M059J (cell line): ENCODE results near the gene TINCR. TPM values are rescaled to one million over a fixed set of nuclear protein-coding genes. Genes with fewer than 3 reads are reported as not detected.

Experiments
- DNase-seq: peaks from one replicate; pipeline ENCODE4 v3.0.0-alpha.2; 2012; ENCODE audit warnings: low read depth
- total RNA-seq: library from RNA; depleted of rRNA; stranded (reverse); fragments of >200 nt; shearing (Covaris generic); gene quantifications from 2 replicates; pipeline ENCODE4 v1.2.3, GENCODE V29; 2014; rRNA removed

Gene TINCR
- total RNA-seq, 1 experiment from 2014 or later = 0.12 TPM

DNA sequence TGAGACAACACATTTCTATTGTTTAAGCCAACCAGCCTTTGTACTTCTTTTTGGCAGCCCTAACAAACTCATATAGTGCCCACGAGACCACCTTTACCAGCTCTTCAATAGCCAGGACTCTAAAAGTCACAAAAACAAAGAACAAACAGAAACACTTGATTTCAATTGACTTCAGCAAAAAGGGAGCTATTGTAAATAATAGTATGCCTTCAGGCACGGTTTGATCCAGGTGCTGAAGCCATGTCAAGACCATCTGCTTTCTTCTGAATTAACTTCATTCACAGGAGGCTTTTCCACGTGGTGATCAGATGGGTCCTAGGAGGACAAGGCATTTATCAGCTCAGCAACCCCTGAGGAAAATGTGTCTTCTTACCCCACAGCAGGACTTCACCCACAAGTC, 53.8 kb downstream of the TINCR start:
- no peak for DNase-seq

- DNase-seq = no peak
Observed at GRCh38 chr19:5512715-5513114, 55.0 kb downstream of the TINCR start.

Other genes starting within 250 kb of the TINCR start
- 37.8 and 96.6 TPM in 2 replicates for gene PTPRS, start 227.1 kb downstream of the TINCR start, total RNA-seq
- gene ZNRF4, start 112.5 kb downstream of the TINCR start, total RNA-seq = not detected in 2 replicates
- gene SAFB2, start 54.8 kb upstream of the TINCR start, total RNA-seq = 12.6 and 21.0 TPM in 2 replicates
- 10.3 and 27.8 TPM in 2 replicates for gene SAFB, start 55.1 kb upstream of the TINCR start, total RNA-seq
- gene MICOS13, start 112.6 kb upstream of the TINCR start, total RNA-seq = 46.6 and 47.0 TPM in 2 replicates
- gene HSD11B1L, start 113.1 kb upstream of the TINCR start, total RNA-seq = 10.7 and 13.7 TPM in 2 replicates
- 734 and 1,196 TPM in 2 replicates for gene RPL36, start 122.3 kb upstream of the TINCR start, total RNA-seq
- gene LONP1, start 152.2 kb upstream of the TINCR start, total RNA-seq = 53.1 and 71.2 TPM in 2 replicates
- not detected in 2 replicates for gene CATSPERD, start 152.7 kb upstream of the TINCR start, total RNA-seq
- gene PRR22, start 216.8 kb upstream of the TINCR start, total RNA-seq = 0.07 and 0.34 TPM in 2 replicates
- 12.7 and 24.7 TPM in 2 replicates for gene DUS3L, start 223.2 kb upstream of the TINCR start, total RNA-seq
- 0.67 TPM in 1 of 2 replicates, not detected in the other for gene NRTN, start 237.1 kb upstream of the TINCR start, total RNA-seq